ENCODE data around the gene C1orf53.

C1orf53 gene

GRCh38 chr1:197884173-197884572 is 18.3 kb upstream of the C1orf53 start:
- no peaks in the 10 kb centered on the region for H3K9me3 ChIP-seq (ENCODE audit: control insufficient read depth, low read length)
- H3K27me3 ChIP-seq (ENCODE audit: control insufficient read depth, insufficient read depth, low read length): no peaks in the 10 kb centered on the region
- no peaks in the 10 kb centered on the region for H3K36me3 ChIP-seq (ENCODE audit: control insufficient read depth, insufficient read depth, low read length)
- H3K4me3 ChIP-seq (ENCODE audit: low read length): no peak overlapping the region
- no peaks in the 10 kb centered on the region for H3K4me1 ChIP-seq (ENCODE audit: control insufficient read depth, insufficient read depth, low read length)
- no peak overlapping the region for H3K9ac ChIP-seq (ENCODE audit: low read length)

- Histone ChIP-seq H3K27me3 (ENCODE audit: control insufficient read depth, insufficient read depth, low read length) (peaks cover 12% of the 10 kb centered on the region), H3K4me1 (ENCODE audit: control insufficient read depth, insufficient read depth, low read length) (no peaks in the 10 kb centered on the region)
Observed at GRCh38 chr1:197890936-197891335, 11.5 kb upstream of the C1orf53 start.

GRCh38 chr1:197892684-197893083 is 9.7 kb upstream of the C1orf53 start:
- Histone ChIP-seq H3K27me3 (ENCODE audit: control insufficient read depth, insufficient read depth, low read length) (peaks cover 12% of the 10 kb centered on the region), H3K36me3 (ENCODE audit: control insufficient read depth, insufficient read depth, low read length) (no peaks in the 10 kb centered on the region), H3K9me3 (ENCODE audit: control insufficient read depth, low read length) (no peaks in the 10 kb centered on the region), H3K9ac (ENCODE audit: low read length) (no peak overlapping the region), H3K4me3 (ENCODE audit: low read length) (no peak overlapping the region), H3K4me1 (ENCODE audit: control insufficient read depth, insufficient read depth, low read length) (no peaks in the 10 kb centered on the region)

More at GRCh38 chr1:197890936-197891335, 11.5 kb upstream of the C1orf53 start:
- Histone ChIP-seq H3K9me3 (ENCODE audit: control insufficient read depth, low read length) (no peaks in the 10 kb centered on the region), H3K4me3 (ENCODE audit: low read length) (no peak overlapping the region), H3K9ac (ENCODE audit: low read length) (no peak overlapping the region), H3K36me3 (ENCODE audit: control insufficient read depth, insufficient read depth, low read length) (no peaks in the 10 kb centered on the region)

GRCh38 chr1:197896301-197896700 is 6.1 kb upstream of the C1orf53 start:
- Histone ChIP-seq H3K4me3 (ENCODE audit: low read length) (no peak overlapping the region), H3K36me3 (ENCODE audit: control insufficient read depth, insufficient read depth, low read length) (no peaks in the 10 kb centered on the region), H3K4me1 (ENCODE audit: control insufficient read depth, insufficient read depth, low read length) (no peaks in the 10 kb centered on the region), H3K9ac (ENCODE audit: low read length) (no peak overlapping the region), H3K27me3 (ENCODE audit: control insufficient read depth, insufficient read depth, low read length) (peaks cover 12% of the 10 kb centered on the region), H3K9me3 (ENCODE audit: control insufficient read depth, low read length) (no peaks in the 10 kb centered on the region)

- Histone ChIP-seq H3K9ac (ENCODE audit: low read length) (no peak overlapping the region), H3K9me3 (ENCODE audit: control insufficient read depth, low read length) (no peaks in the 10 kb centered on the region), H3K4me1 (ENCODE audit: control insufficient read depth, insufficient read depth, low read length) (peaks cover 4% of the 10 kb centered on the region), H3K36me3 (ENCODE audit: control insufficient read depth, insufficient read depth, low read length) (no peaks in the 10 kb centered on the region), H3K4me3 (ENCODE audit: low read length) (no peak overlapping the region), H3K27me3 (ENCODE audit: control insufficient read depth, insufficient read depth, low read length) (peaks cover 12% of the 10 kb centered on the region)
Observed at GRCh38 chr1:197899037-197899436, 3.4 kb upstream of the C1orf53 start.

- Histone ChIP-seq H3K9ac (ENCODE audit: low read length) (peak overlapping the region; percentile 85), H3K4me3 (ENCODE audit: low read length) (peak overlapping the region; percentile 58), H3K27me3 (ENCODE audit: control insufficient read depth, insufficient read depth, low read length) (peaks cover 15% of the 10 kb centered on the region), H3K4me1 (ENCODE audit: control insufficient read depth, insufficient read depth, low read length) (peaks cover 4% of the 10 kb centered on the region), H3K9me3 (ENCODE audit: control insufficient read depth, low read length) (no peaks in the 10 kb centered on the region), H3K36me3 (ENCODE audit: control insufficient read depth, insufficient read depth, low read length) (no peaks in the 10 kb centered on the region)
Observed at GRCh38 chr1:197902131-197902453, 338 bp upstream of the C1orf53 start.

- Histone ChIP-seq H3K9me3 (ENCODE audit: control insufficient read depth, low read length) (no peaks in the 10 kb centered on the region), H3K36me3 (ENCODE audit: control insufficient read depth, insufficient read depth, low read length) (no peaks in the 10 kb centered on the region), H3K4me1 (ENCODE audit: control insufficient read depth, insufficient read depth, low read length) (peaks cover 4% of the 10 kb centered on the region), H3K27me3 (ENCODE audit: control insufficient read depth, insufficient read depth, low read length) (peaks cover 25% of the 10 kb centered on the region), H3K4me3 (ENCODE audit: low read length) (peak overlapping the region; percentile 58), H3K9ac (ENCODE audit: low read length) (peak overlapping the region; percentile 85)
Observed at GRCh38 chr1:197903196-197903514, 725 bp downstream of the C1orf53 start.

GRCh38 chr1:197904126-197904787 is 1.8 kb downstream of the C1orf53 start:
- H3K9ac ChIP-seq (ENCODE audit: low read length): no peak overlapping the region
- no peak overlapping the region for H3K4me3 ChIP-seq (ENCODE audit: low read length)
- no peaks in the 10 kb centered on the region for H3K36me3 ChIP-seq (ENCODE audit: control insufficient read depth, insufficient read depth, low read length)
- peaks cover 36% of the 10 kb centered on the region for H3K27me3 ChIP-seq (ENCODE audit: control insufficient read depth, insufficient read depth, low read length)
- peaks cover 4% of the 10 kb centered on the region for H3K4me1 ChIP-seq (ENCODE audit: control insufficient read depth, insufficient read depth, low read length)
- H3K9me3 ChIP-seq (ENCODE audit: control insufficient read depth, low read length): no peaks in the 10 kb centered on the region

GRCh38 chr1:197905699-197906351 is 3.4 kb downstream of the C1orf53 start:
- H3K9me3 ChIP-seq (ENCODE audit: control insufficient read depth, low read length): no peaks in the 10 kb centered on the region
- no peaks in the 10 kb centered on the region for H3K36me3 ChIP-seq (ENCODE audit: control insufficient read depth, insufficient read depth, low read length)
- no peak overlapping the region for H3K4me3 ChIP-seq (ENCODE audit: low read length)
- peaks cover 52% of the 10 kb centered on the region for H3K27me3 ChIP-seq (ENCODE audit: control insufficient read depth, insufficient read depth, low read length)
- peaks cover 4% of the 10 kb centered on the region for H3K4me1 ChIP-seq (ENCODE audit: control insufficient read depth, insufficient read depth, low read length)
- H3K9ac ChIP-seq (ENCODE audit: low read length): no peak overlapping the region

- no peaks in the 10 kb centered on the region for H3K9me3 ChIP-seq (ENCODE audit: control insufficient read depth, low read length)
- peaks cover 74% of the 10 kb centered on the region for H3K27me3 ChIP-seq (ENCODE audit: control insufficient read depth, insufficient read depth, low read length)
- H3K9ac ChIP-seq (ENCODE audit: low read length): no peak overlapping the region
- H3K4me3 ChIP-seq (ENCODE audit: low read length): no peak overlapping the region
- H3K36me3 ChIP-seq (ENCODE audit: control insufficient read depth, insufficient read depth, low read length): no peaks in the 10 kb centered on the region
- peaks cover 13% of the 10 kb centered on the region for H3K4me1 ChIP-seq (ENCODE audit: control insufficient read depth, insufficient read depth, low read length)
Observed at GRCh38 chr1:197907846-197908616, 5.6 kb downstream of the C1orf53 start.

GRCh38 chr1:197908716-197909220 is 6.3 kb downstream of the C1orf53 start:
- Histone ChIP-seq H3K9me3 (ENCODE audit: control insufficient read depth, low read length) (no peaks in the 10 kb centered on the region), H3K9ac (ENCODE audit: low read length) (no peak overlapping the region), H3K27me3 (ENCODE audit: control insufficient read depth, insufficient read depth, low read length) (peaks cover 80% of the 10 kb centered on the region), H3K4me1 (ENCODE audit: control insufficient read depth, insufficient read depth, low read length) (peaks cover 17% of the 10 kb centered on the region), H3K4me3 (ENCODE audit: low read length) (no peak overlapping the region), H3K36me3 (ENCODE audit: control insufficient read depth, insufficient read depth, low read length) (no peaks in the 10 kb centered on the region)

- H3K4me1 ChIP-seq (ENCODE audit: control insufficient read depth, insufficient read depth, low read length): peaks cover 17% of the 10 kb centered on the region
- H3K36me3 ChIP-seq (ENCODE audit: control insufficient read depth, insufficient read depth, low read length): no peaks in the 10 kb centered on the region
- no peak overlapping the region for H3K4me3 ChIP-seq (ENCODE audit: low read length)
- H3K9ac ChIP-seq (ENCODE audit: low read length): no peak overlapping the region
- no peaks in the 10 kb centered on the region for H3K9me3 ChIP-seq (ENCODE audit: control insufficient read depth, low read length)
- H3K27me3 ChIP-seq (ENCODE audit: control insufficient read depth, insufficient read depth, low read length): peaks cover 80% of the 10 kb centered on the region
Observed at GRCh38 chr1:197909384-197909783, 7.0 kb downstream of the C1orf53 start.
